Astrocyte (in vitro differentiated cells and primary cell): ENCODE results near the gene ITPRID2. TPM values are rescaled to one million over a fixed set of nuclear protein-coding genes. Genes with fewer than 3 reads are reported as not detected.

Experiments
- DNase-seq: peaks from one replicate; pipeline ENCODE4 v3.0.0-alpha.2; 2010; ENCODE audit warnings: low read depth
- FAIRE-seq: peaks from 2 replicates; lab custom pipeline; 2011; peaks lifted over from hg19 to GRCh38; lab: Jason Lieb, UNC
- H2AFZ ChIP-seq: 2 replicates; pipeline ENCODE4 v1.6.0; 2012; ENCODE audit warnings: low read depth, low read length, inconsistent platforms
- H3K27ac ChIP-seq: 2 replicates; pipeline ENCODE4 v1.5.1; 2011; ENCODE audit warnings: low read depth, low read length, inconsistent platforms
- H3K27me3 ChIP-seq: 2 replicates; pipeline ENCODE4 v1.6.0; 2011; ENCODE audit warnings: low read length, inconsistent platforms; ENCODE audit not compliant: insufficient read depth
- H3K36me3 ChIP-seq: 2 replicates; pipeline ENCODE4 v1.5.1; 2011; ENCODE audit warnings: low read length, inconsistent platforms; ENCODE audit not compliant: insufficient read depth
- H3K4me1 ChIP-seq: 2 replicates; pipeline ENCODE4 v1.5.1; 2011; ENCODE audit warnings: low read length, inconsistent platforms; ENCODE audit not compliant: insufficient read depth
- H3K4me2 ChIP-seq: 2 replicates; pipeline ENCODE4 v1.6.0; 2012; ENCODE audit warnings: low read length, inconsistent platforms
- H3K4me3 ChIP-seq: 2 replicates; pipeline ENCODE4 v1.5.1; 2011; ENCODE audit warnings: low read depth, mild to moderate bottlenecking, low read length, inconsistent platforms; ENCODE audit not compliant: insufficient read depth
- H3K79me2 ChIP-seq: 2 replicates; pipeline ENCODE4 v1.6.0; 2012; ENCODE audit warnings: mild to moderate bottlenecking, low read length, inconsistent platforms; ENCODE audit not compliant: insufficient read depth
- H3K9ac ChIP-seq: 2 replicates; pipeline ENCODE4 v1.6.0; 2012; ENCODE audit warnings: mild to moderate bottlenecking, low read length, inconsistent platforms
- H3K9me3 ChIP-seq: 2 replicates; pipeline ENCODE4 v1.5.1; 2012; ENCODE audit warnings: low read depth, mild to moderate bottlenecking, low read length, inconsistent platforms; ENCODE audit not compliant: insufficient read depth
- H4K20me1 ChIP-seq: 2 replicates; pipeline ENCODE4 v1.6.0; 2012; ENCODE audit warnings: low read length, inconsistent platforms; ENCODE audit not compliant: insufficient read depth
- H3K27ac Mint-ChIP-seq: one replicate; pipeline ENCODE4 v1.8.0; 2021; ENCODE audit warnings: mild to moderate bottlenecking, mixed read lengths; ENCODE audit not compliant: unreplicated experiment
- H3K27me3 Mint-ChIP-seq: one replicate; pipeline ENCODE4 v1.8.0; 2021; ENCODE audit warnings: low read depth, mixed read lengths; ENCODE audit not compliant: unreplicated experiment
- H3K36me3 Mint-ChIP-seq: one replicate; pipeline ENCODE4 v1.8.0; 2021; ENCODE audit warnings: low read depth, mixed read lengths; ENCODE audit not compliant: unreplicated experiment
- H3K4me1 Mint-ChIP-seq: one replicate; pipeline ENCODE4 v1.8.0; 2021; ENCODE audit warnings: low read depth, mixed read lengths; ENCODE audit not compliant: unreplicated experiment
- H3K4me3 Mint-ChIP-seq: one replicate; pipeline ENCODE4 v1.8.0; 2021; ENCODE audit warnings: mild to moderate bottlenecking, moderate library complexity, mixed read lengths; ENCODE audit not compliant: unreplicated experiment
- H3K9me3 Mint-ChIP-seq: one replicate; pipeline ENCODE4 v1.8.0; 2021; ENCODE audit warnings: mild to moderate bottlenecking, mixed read lengths; ENCODE audit not compliant: unreplicated experiment
- EZH2 ChIP-seq: IDR thresholded peaks from 2 replicates; pipeline ENCODE4 v1.6.1; 2012; ENCODE audit warnings: mild to moderate bottlenecking, low read length, inconsistent platforms; ENCODE audit not compliant: insufficient read depth
- total RNA-seq: library from RNA; stranded (reverse); gene quantifications from 2 replicates; pipeline ENCODE4 v1.2.1, GENCODE V29; 2021
- TF ChIP-seq, protein P1 (sequence below): IDR thresholded peaks from 2 replicates; pipeline ENCODE4 v1.5.1; 2011; ENCODE audit warnings: low read depth, mild to moderate bottlenecking, inconsistent platforms, low read length, moderate library complexity; ENCODE audit not compliant: insufficient read depth

ITPRID2 gene
- total RNA-seq, 1 donor from 2014 or later: 272 TPM

DNA sequence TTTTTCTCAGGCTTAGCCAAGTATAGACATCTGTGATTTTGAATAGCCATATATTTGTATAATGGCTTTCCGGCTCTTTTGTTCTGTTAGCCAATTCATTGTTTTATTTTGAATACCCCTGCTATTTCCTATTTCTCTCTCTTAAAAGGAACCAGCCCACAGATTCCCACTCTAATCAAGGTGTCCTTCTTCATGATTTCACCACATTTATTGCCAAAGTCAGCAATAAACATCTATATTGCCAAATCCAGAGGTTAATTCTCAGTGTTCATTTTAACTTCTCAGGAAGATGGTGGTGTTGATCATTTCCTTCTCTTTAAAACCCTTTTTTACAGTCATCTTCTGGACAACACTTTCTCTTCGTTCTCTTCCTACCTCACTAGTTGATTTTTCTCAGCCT is 13.1 kb upstream of the ITPRID2 start:
- H3K4me2 ChIP-seq: no peak overlapping the region
- H4K20me1 ChIP-seq: no peaks in the 10 kb centered on the region
- H3K4me3 ChIP-seq: no peak overlapping the region
- H3K27me3 ChIP-seq: no peaks in the 10 kb centered on the region
- FAIRE-seq (no peak), DNase-seq (no peak)
- H3K27ac ChIP-seq: no peak overlapping the region
- no peaks in the 10 kb centered on the region for H3K27me3 Mint-ChIP-seq
- no peaks in the 10 kb centered on the region for H3K79me2 ChIP-seq
- peaks cover 3% of the 10 kb centered on the region for H3K4me1 ChIP-seq
- no peaks in the 10 kb centered on the region for H3K4me1 Mint-ChIP-seq
- no peaks in the 10 kb centered on the region for H3K9me3 ChIP-seq
- H3K27ac Mint-ChIP-seq: no peak overlapping the region
- H3K9me3 Mint-ChIP-seq: no peaks in the 10 kb centered on the region
- TF ChIP-seq EZH2: no peak
- TF ChIP-seq, protein P1, sequence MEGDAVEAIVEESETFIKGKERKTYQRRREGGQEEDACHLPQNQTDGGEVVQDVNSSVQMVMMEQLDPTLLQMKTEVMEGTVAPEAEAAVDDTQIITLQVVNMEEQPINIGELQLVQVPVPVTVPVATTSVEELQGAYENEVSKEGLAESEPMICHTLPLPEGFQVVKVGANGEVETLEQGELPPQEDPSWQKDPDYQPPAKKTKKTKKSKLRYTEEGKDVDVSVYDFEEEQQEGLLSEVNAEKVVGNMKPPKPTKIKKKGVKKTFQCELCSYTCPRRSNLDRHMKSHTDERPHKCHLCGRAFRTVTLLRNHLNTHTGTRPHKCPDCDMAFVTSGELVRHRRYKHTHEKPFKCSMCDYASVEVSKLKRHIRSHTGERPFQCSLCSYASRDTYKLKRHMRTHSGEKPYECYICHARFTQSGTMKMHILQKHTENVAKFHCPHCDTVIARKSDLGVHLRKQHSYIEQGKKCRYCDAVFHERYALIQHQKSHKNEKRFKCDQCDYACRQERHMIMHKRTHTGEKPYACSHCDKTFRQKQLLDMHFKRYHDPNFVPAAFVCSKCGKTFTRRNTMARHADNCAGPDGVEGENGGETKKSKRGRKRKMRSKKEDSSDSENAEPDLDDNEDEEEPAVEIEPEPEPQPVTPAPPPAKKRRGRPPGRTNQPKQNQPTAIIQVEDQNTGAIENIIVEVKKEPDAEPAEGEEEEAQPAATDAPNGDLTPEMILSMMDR: no peak
- no peaks in the 10 kb centered on the region for H3K36me3 ChIP-seq
- H2AFZ ChIP-seq: no peak overlapping the region
- H3K4me3 Mint-ChIP-seq: no peak overlapping the region
- H3K36me3 Mint-ChIP-seq: no peaks in the 10 kb centered on the region
- no peak overlapping the region for H3K9ac ChIP-seq

DNA sequence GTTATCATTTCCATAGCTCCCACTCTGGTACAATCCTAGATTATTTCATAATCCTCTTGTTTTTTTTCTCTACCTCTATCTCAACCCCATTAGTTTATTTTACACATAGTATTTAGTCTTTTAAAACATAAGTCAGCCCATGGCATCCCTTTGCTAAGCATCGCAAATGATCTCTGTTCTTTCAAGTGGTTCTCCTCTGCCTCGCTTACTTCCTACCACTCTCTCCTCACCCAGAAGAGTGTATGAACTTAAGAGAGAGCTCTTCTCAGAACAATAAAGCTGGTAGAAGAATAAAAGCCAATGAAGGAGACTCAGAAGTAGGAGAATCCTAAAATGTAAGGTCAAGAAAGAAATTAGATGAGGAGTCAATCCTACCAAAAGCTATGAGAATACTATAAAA is 12.2 kb upstream of the ITPRID2 start:
- no peak overlapping the region for H3K9ac ChIP-seq
- Mint-ChIP-seq H3K27ac (no peak overlapping the region), H3K27me3 (no peaks in the 10 kb centered on the region)

More for the DNA sequence above, 12.2 kb upstream of the ITPRID2 start:
- TF ChIP-seq, protein P1: no peak
- no peak for TF ChIP-seq EZH2
- no peak for DNase-seq
- Histone ChIP-seq H3K4me1 (peaks cover 3% of the 10 kb centered on the region), H3K9me3 (no peaks in the 10 kb centered on the region), H3K27ac (no peak overlapping the region), H3K4me2 (no peak overlapping the region), H3K4me3 (no peak overlapping the region), H3K27me3 (no peaks in the 10 kb centered on the region), H3K79me2 (no peaks in the 10 kb centered on the region), H4K20me1 (no peaks in the 10 kb centered on the region), H2AFZ (no peak overlapping the region), H3K36me3 (no peaks in the 10 kb centered on the region)
- no peak for FAIRE-seq
- Mint-ChIP-seq H3K4me3 (no peak overlapping the region), H3K9me3 (no peaks in the 10 kb centered on the region), H3K36me3 (no peaks in the 10 kb centered on the region), H3K4me1 (no peaks in the 10 kb centered on the region)
